GM12875 (cell line): ENCODE data around the gene CDH6.

ENCODE experiments used
- H3K4me3 ChIP-seq: one replicate; pipeline ENCODE4 v1.5.1; 2011; ENCODE audit warnings: low read depth, low read length, control low read depth
- CTCF ChIP-seq: IDR thresholded peaks from 2 replicates; pipeline ENCODE4 v1.5.1; 2011; ENCODE audit warnings: low read depth, mild to moderate bottlenecking, control low read depth, inconsistent platforms, low read length, moderate library complexity, borderline replicate concordance; ENCODE audit not compliant: insufficient read depth

Gene CDH6

GRCh38 chr5:31193591-31194467 is at the start of gene CDH6:
Gene CDH6, plus strand, starts transcription at chr5:31193686. Its CDS starts 73,788 bp downstream, at chr5:31267474.
- TF ChIP-seq CTCF, result no peak
- H3K4me3 ChIP-seq, result no peak within 1 kb of the TSS

GRCh38 chr5:31144364-31144763 is 49.1 kb upstream of the CDH6 start:
- TF ChIP-seq CTCF, result no peak
- H3K4me3 ChIP-seq, result no peak overlapping the region

GRCh38 chr5:31148959-31149475 is 44.5 kb upstream of the CDH6 start:
- TF ChIP-seq CTCF, result no peak
- H3K4me3 ChIP-seq, result no peak overlapping the region

GRCh38 chr5:31153521-31153920 is 40.0 kb upstream of the CDH6 start:
- no peak for TF ChIP-seq CTCF
- H3K4me3 ChIP-seq, result no peak overlapping the region

- no peak for TF ChIP-seq CTCF
- no peak overlapping the region for H3K4me3 ChIP-seq
Observed at GRCh38 chr5:31156631-31157160, 36.8 kb upstream of the CDH6 start.

- H3K4me3 ChIP-seq, result no peak overlapping the region
- no peak for TF ChIP-seq CTCF
Observed at GRCh38 chr5:31157720-31158119, 35.8 kb upstream of the CDH6 start.

GRCh38 chr5:31158686-31159085 is 34.8 kb upstream of the CDH6 start:
- no peak for TF ChIP-seq CTCF
- no peak overlapping the region for H3K4me3 ChIP-seq
